CD4-positive, alpha-beta T cell (primary cell): ENCODE measurements around the gene BCL2L2. TPM values are rescaled to one million over a fixed set of nuclear protein-coding genes. Genes with fewer than 3 reads are reported as not detected.

ENCODE experiments used
- ATAC-seq: fragments of 200-7000 bp; cut with Tn5 transposase; one replicate; pipeline ENCODE4 v1.10.0; 2022; ENCODE audit warnings: mild to moderate bottlenecking; ENCODE audit not compliant: poor library complexity
- CTCF ChIA-PET: fragments of 350-600 bp; sonication (Branson Sonifier 250); formaldehyde crosslinking; loops from one replicate; lab custom pipeline; 2021; ENCODE audit warnings: antibody characterized with exemption, inconsistent platforms; lab: Charles Lee
- POLR2A ChIA-PET: fragments of 350-600 bp; sonication (Branson Sonifier 250); formaldehyde crosslinking; loops from one replicate; lab custom pipeline; 2021; ENCODE audit warnings: antibody characterized with exemption, inconsistent platforms; lab: Charles Lee
- DNase-seq, 14 experiments: peaks; one replicate each; pipeline ENCODE4 v3.0.0-alpha.2; 2013 to 2020; ENCODE audit warnings: mixed read lengths in 2 of 14
- H3K27ac ChIP-seq, 2 donors: one replicate each; pipeline versions ENCODE4 v1.5.1 to v1.7.0; 2013; ENCODE audit warnings: low read length in 2 of 2, low read depth in 1 of 2, mild to moderate bottlenecking in 1 of 2
- H3K27me3 ChIP-seq, 2 experiments: 1 replicate in 1 of 2; 2 replicates in 1 of 2; pipeline versions ENCODE4 v1.6.1 to v1.7.0; 2013; ENCODE audit warnings: low read length in 2 of 2, control low read depth in 1 of 2, mild to moderate bottlenecking in 1 of 2, moderate library complexity in 1 of 2; ENCODE audit not compliant: insufficient read depth in 2 of 2, control insufficient read depth in 1 of 2
- H3K36me3 ChIP-seq: one replicate; pipeline ENCODE4 v1.6.1; 2013; ENCODE audit warnings: low read length, control low read depth; ENCODE audit not compliant: insufficient read depth
- H3K4me1 ChIP-seq: one replicate; pipeline ENCODE4 v1.6.1; 2013; ENCODE audit warnings: low read length, control low read depth; ENCODE audit not compliant: insufficient read depth
- H3K4me3 ChIP-seq: one replicate; pipeline ENCODE4 v1.5.1; 2013; ENCODE audit warnings: mild to moderate bottlenecking, low read length, moderate library complexity
- H3K9me3 ChIP-seq, 2 experiments: 1 replicate in 1 of 2; 2 replicates in 1 of 2; pipeline versions ENCODE4 v1.6.1 to v1.7.0; 2013; ENCODE audit warnings: low read length in 2 of 2, mild to moderate bottlenecking in 2 of 2, control low read depth in 1 of 2, moderate library complexity in 1 of 2; ENCODE audit not compliant: control insufficient read depth in 1 of 2, insufficient read depth in 1 of 2
- H3K27ac Mint-ChIP-seq: one replicate; pipeline ENCODE4 v1.8.0; 2020; ENCODE audit warnings: mixed read lengths
- H3K27me3 Mint-ChIP-seq: one replicate; pipeline ENCODE4 v1.8.0; 2021; ENCODE audit warnings: mixed read lengths
- H3K36me3 Mint-ChIP-seq: one replicate; pipeline ENCODE4 v1.8.0; 2021; ENCODE audit warnings: low read depth, mixed read lengths
- H3K4me1 Mint-ChIP-seq: one replicate; pipeline ENCODE4 v1.8.0; 2021; ENCODE audit warnings: low read depth, mixed read lengths
- H3K4me3 Mint-ChIP-seq: one replicate; pipeline ENCODE4 v1.8.0; 2020; ENCODE audit warnings: mild to moderate bottlenecking, mixed read lengths
- H3K9me3 Mint-ChIP-seq: one replicate; pipeline ENCODE4 v1.8.0; 2020; ENCODE audit warnings: mixed read lengths
- intact Hi-C, 2 experiments: fragments of 100-400 bp; cut with DNase I in 1 of 2; cut with micrococcal nuclease in 1 of 2; formaldehyde crosslinking; loops; one replicate each; pipeline versions ENCODE4 v1.15.1 to v1.9.0; 2023 to 2025; cut with DNase I, micrococcal nuclease
- total RNA-seq, 174 experiments: library from RNA in 2 of 174; stranded (reverse) in 2 of 174; gene quantifications; one replicate each; pipeline ENCODE4 v1.2.3 and lab custom pipeline; 2021 to 2026
- TF ChIP-seq, protein P1 (sequence below): fragments of 200-600 bp; IDR thresholded peaks from one replicate; pipeline ENCODE4 v1.8.0; 2022; ENCODE audit warnings: antibody characterized with exemption, mild to moderate bottlenecking

Gene BCL2L2
- total RNA-seq, 2 experiments from 2014 or later: 2.3 to 3.7 TPM

- Histone ChIP-seq H3K4me3 (no peak overlapping the region), H3K9me3 (peaks cover 0 to 8% of the 10 kb centered on the region in 2 experiments), H3K36me3 (no peaks in the 10 kb centered on the region), H3K27me3 (peaks cover 20 to 26% of the 10 kb centered on the region in 2 experiments), H3K4me1 (peaks cover 4% of the 10 kb centered on the region), H3K27ac (no peak overlapping the region)
- POLR2A ChIA-PET: interaction anchor here (1.4 to 10.5 kb wide), 2 partner anchors 13 to 22 kb away, joined by 3 to 455 read pairs; partner anchors contain the start of genes HOMEZ and PABPN1
- no peaks in the 10 kb centered on the region for H3K36me3 Mint-ChIP-seq
- peaks cover 5% of the 10 kb centered on the region for H3K4me1 Mint-ChIP-seq
- no peak overlapping the region for H3K4me3 Mint-ChIP-seq
- TF ChIP-seq, protein P1, sequence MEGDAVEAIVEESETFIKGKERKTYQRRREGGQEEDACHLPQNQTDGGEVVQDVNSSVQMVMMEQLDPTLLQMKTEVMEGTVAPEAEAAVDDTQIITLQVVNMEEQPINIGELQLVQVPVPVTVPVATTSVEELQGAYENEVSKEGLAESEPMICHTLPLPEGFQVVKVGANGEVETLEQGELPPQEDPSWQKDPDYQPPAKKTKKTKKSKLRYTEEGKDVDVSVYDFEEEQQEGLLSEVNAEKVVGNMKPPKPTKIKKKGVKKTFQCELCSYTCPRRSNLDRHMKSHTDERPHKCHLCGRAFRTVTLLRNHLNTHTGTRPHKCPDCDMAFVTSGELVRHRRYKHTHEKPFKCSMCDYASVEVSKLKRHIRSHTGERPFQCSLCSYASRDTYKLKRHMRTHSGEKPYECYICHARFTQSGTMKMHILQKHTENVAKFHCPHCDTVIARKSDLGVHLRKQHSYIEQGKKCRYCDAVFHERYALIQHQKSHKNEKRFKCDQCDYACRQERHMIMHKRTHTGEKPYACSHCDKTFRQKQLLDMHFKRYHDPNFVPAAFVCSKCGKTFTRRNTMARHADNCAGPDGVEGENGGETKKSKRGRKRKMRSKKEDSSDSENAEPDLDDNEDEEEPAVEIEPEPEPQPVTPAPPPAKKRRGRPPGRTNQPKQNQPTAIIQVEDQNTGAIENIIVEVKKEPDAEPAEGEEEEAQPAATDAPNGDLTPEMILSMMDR: no peak
- H3K9me3 Mint-ChIP-seq: no peaks in the 10 kb centered on the region
- H3K27me3 Mint-ChIP-seq: peaks cover 44% of the 10 kb centered on the region
- CTCF ChIA-PET: no interaction called here
- H3K27ac Mint-ChIP-seq: no peak overlapping the region
- DNase-seq (no peak), ATAC-seq (no peak)
- intact Hi-C loops: loop anchor here in 1 of 2 experiments (10.0 kb wide), 1 partner anchor 1137 kb away; the partner anchor contains the start of gene SDR39U1
Measured at GRCh38 chr14:23307687-23308644, 1.3 kb downstream of the BCL2L2 start.

DNA sequence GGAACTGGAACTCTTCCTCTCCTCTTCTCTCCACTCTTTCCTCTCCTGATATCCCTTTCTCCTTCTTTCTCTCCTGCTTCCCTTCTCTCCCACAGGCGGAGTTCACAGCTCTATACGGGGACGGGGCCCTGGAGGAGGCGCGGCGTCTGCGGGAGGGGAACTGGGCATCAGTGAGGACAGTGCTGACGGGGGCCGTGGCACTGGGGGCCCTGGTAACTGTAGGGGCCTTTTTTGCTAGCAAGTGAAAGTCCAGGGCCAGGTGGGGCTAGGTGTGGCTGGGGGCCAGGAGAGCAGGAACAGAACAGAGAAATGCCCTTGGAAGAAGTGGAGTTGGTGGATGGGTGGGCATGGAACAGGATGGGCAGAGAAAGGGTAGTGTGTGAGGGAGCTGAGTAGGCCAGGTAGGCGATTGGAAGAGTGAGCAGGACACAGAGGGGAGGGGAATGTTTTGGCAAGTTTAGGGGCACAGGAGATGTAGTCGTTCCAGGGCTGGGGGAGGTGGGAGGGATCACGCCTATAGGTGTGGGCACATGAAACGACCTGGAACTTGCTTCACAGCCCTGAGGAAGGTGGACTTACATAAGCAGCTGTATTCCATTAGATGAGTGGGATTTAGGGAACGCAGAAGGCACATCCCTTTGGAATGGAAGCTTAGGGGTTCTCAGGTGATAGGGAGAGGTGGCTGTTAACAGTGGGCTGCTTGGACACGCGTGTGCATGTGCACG is 2.2 kb downstream of the BCL2L2 start:
- no peak overlapping the region for H3K27ac Mint-ChIP-seq
- Histone ChIP-seq H3K36me3 (no peaks in the 10 kb centered on the region), H3K27ac (no peak overlapping the region), H3K27me3 (peaks cover 20 to 26% of the 10 kb centered on the region in 2 experiments), H3K4me1 (no peaks in the 10 kb centered on the region), H3K9me3 (peaks cover 0 to 8% of the 10 kb centered on the region in 2 experiments), H3K4me3 (no peak overlapping the region)
- H3K9me3 Mint-ChIP-seq: no peaks in the 10 kb centered on the region
- ATAC-seq (no peak), DNase-seq (no peak)
- H3K4me3 Mint-ChIP-seq: no peak overlapping the region
- CTCF ChIA-PET: no interaction called here
- H3K36me3 Mint-ChIP-seq: no peaks in the 10 kb centered on the region
- intact Hi-C loops: loop anchor here in 1 of 2 experiments (10.0 kb wide), 1 partner anchor 1136 kb away; the partner anchor contains the start of gene SDR39U1
- no peaks in the 10 kb centered on the region for H3K4me1 Mint-ChIP-seq
- TF ChIP-seq, protein P1: no peak
- peaks cover 44% of the 10 kb centered on the region for H3K27me3 Mint-ChIP-seq
- POLR2A ChIA-PET: interaction anchor here (1.4 to 10.5 kb wide), 2 partner anchors 12 to 23 kb away, joined by 3 to 455 read pairs; partner anchors contain the start of genes HOMEZ and PABPN1

DNA sequence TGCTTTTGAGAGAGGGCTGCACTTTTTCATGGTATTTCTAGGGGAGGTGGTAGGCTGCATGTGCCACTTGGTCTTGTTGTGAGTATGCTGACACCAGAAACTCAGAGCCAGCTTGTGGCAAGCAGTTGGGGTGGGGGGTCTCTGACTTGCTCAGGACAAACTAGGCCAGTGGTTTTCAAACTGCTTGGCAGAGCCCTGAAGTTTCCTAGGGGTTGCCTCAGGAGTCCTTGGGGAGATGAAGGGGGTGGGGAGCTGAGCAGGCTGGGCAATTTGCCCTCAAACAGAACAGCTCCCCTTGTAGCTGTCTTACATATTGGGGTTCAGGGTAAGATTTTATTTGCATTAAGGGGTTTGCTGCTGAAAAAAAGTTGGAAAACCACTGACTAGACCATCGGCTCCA is 3.9 kb downstream of the BCL2L2 start:
- H3K4me1 ChIP-seq: no peaks in the 10 kb centered on the region
- H3K27me3 Mint-ChIP-seq: peaks cover 38% of the 10 kb centered on the region
- H3K36me3 ChIP-seq: no peaks in the 10 kb centered on the region
- no peaks in the 10 kb centered on the region for H3K4me1 Mint-ChIP-seq
- H3K4me3 Mint-ChIP-seq: no peak overlapping the region
- no peak overlapping the region for H3K27ac Mint-ChIP-seq
- H3K9me3 ChIP-seq: peaks cover 0 to 8% of the 10 kb centered on the region in 2 experiments
- ATAC-seq (no peak), DNase-seq (no peak)
- H3K4me3 ChIP-seq: no peak overlapping the region
- TF ChIP-seq, protein P1: no peak
- ChIA-PET CTCF (interaction anchor here (1.1 kb wide), 1 partner anchor 69 kb away, joined by 3 read pairs; no protein-coding TSS in a partner anchor), POLR2A (interaction anchor here (2.1 kb wide), 1 partner anchor 8 kb away, joined by 13 read pairs; the partner anchor contains the start of gene PPP1R3E)
- no peaks in the 10 kb centered on the region for H3K36me3 Mint-ChIP-seq
- no peak overlapping the region for H3K27ac ChIP-seq
- no peaks in the 10 kb centered on the region for H3K9me3 Mint-ChIP-seq
- intact Hi-C loops: no loop called here
- peaks cover 20 to 26% of the 10 kb centered on the region in 2 experiments for H3K27me3 ChIP-seq
